Thoracic aorta (tissue), 2 donors: ENCODE measurements around the gene RINT1. TPM values are rescaled to one million over a fixed set of nuclear protein-coding genes. Genes with fewer than 3 reads are reported as not detected.

Experiments
- ATAC-seq: fragments of 150-250 bp; one replicate; pipeline ENCODE4 v1.8.0; 2017; ENCODE audit warnings: low read depth; ENCODE audit not compliant: insufficient number of reproducible peaks, low FRiP score
- DNase-seq: peaks from one replicate; pipeline ENCODE4 v3.0.0-alpha.2; 2020; ENCODE audit warnings: low spot score
- H3K27ac ChIP-seq, 2 donors: fragments of 200-600 bp; sonication (generic); 1 replicate in 1 of 2; 2 replicates in 1 of 2; pipeline ENCODE4 v1.5.1; 2016; ENCODE audit warnings: mild to moderate bottlenecking in 2 of 2, moderate library complexity in 2 of 2
- H3K27me3 ChIP-seq: fragments of 200-600 bp; sonication (generic); replicated peaks from 2 replicates; pipeline ENCODE4 v1.6.0; 2016; ENCODE audit warnings: mild to moderate bottlenecking; ENCODE audit not compliant: insufficient read depth
- H3K36me3 ChIP-seq: fragments of 200-600 bp; sonication (generic); one replicate; pipeline ENCODE4 v1.5.1; 2016
- H3K4me1 ChIP-seq, 2 donors: fragments of 200-600 bp; sonication (generic); 1 replicate in 1 of 2; 2 replicates in 1 of 2; pipeline versions ENCODE4 v1.5.1 to v1.6.0; 2016; ENCODE audit warnings: low read depth in 2 of 2, mild to moderate bottlenecking in 1 of 2; ENCODE audit not compliant: control insufficient read depth in 1 of 2
- H3K4me3 ChIP-seq: fragments of 200-600 bp; sonication (generic); 2 replicates; pipeline ENCODE4 v1.5.1; 2016; ENCODE audit warnings: mild to moderate bottlenecking
- H3K9me3 ChIP-seq: fragments of 200-600 bp; sonication (generic); 2 replicates; pipeline ENCODE4 v1.5.1; 2016
- CTCF ChIP-seq: fragments of 200-600 bp; sonication (generic); IDR thresholded peaks from one replicate; pipeline ENCODE4 v1.5.1; 2019; ENCODE audit warnings: antibody characterized with exemption
- total RNA-seq, 2 donors: library from RNA; depleted of rRNA; stranded (reverse); fragments of >200 nt; gene quantifications; one replicate each; pipeline versions ENCODE4 v1.1.0 to v1.2.3, GENCODE V29; 2016

Gene RINT1
- total RNA-seq, 2 donors from 2014 or later: 20.2 to 25.2 TPM

- TF ChIP-seq CTCF: no peak
- Histone ChIP-seq H3K9me3 (no peaks in the 10 kb centered on the region), H3K4me3 (no peak overlapping the region), H3K27ac (no peak overlapping the region), H3K27me3 (no peaks in the 10 kb centered on the region), H3K4me1 (no peaks in the 10 kb centered on the region), H3K36me3 (peaks cover 10% of the 10 kb centered on the region)
- no peak for ATAC-seq
- no peak for DNase-seq
Observed at GRCh38 chr7:105571891-105572290, 39.9 kb downstream of the RINT1 start.

- no peak for ATAC-seq
- Histone ChIP-seq H3K9me3 (no peaks in the 10 kb centered on the region), H3K4me3 (no peak overlapping the region), H3K27me3 (no peaks in the 10 kb centered on the region), H3K27ac (no peak overlapping the region), H3K4me1 (peaks cover 0 to 8% of the 10 kb centered on the region in 2 donors), H3K36me3 (no peaks in the 10 kb centered on the region)
- no peak for DNase-seq
- no peak for TF ChIP-seq CTCF
Observed at GRCh38 chr7:105577251-105577650, 45.2 kb downstream of the RINT1 start.

GRCh38 chr7:105578496-105578895 is 46.5 kb downstream of the RINT1 start:
- DNase-seq (no peak), ATAC-seq (no peak)
- peaks cover 0 to 8% of the 10 kb centered on the region in 2 donors for H3K4me1 ChIP-seq
- H3K27ac ChIP-seq: no peak overlapping the region
- no peaks in the 10 kb centered on the region for H3K27me3 ChIP-seq
- no peaks in the 10 kb centered on the region for H3K9me3 ChIP-seq
- TF ChIP-seq CTCF: no peak
- H3K36me3 ChIP-seq: no peaks in the 10 kb centered on the region
- no peak overlapping the region for H3K4me3 ChIP-seq

GRCh38 chr7:105580022-105580740 is 48.2 kb downstream of the RINT1 start:
- ATAC-seq (no peak), DNase-seq (no peak)
- Histone ChIP-seq H3K4me3 (no peak overlapping the region), H3K27ac (no peak overlapping the region), H3K36me3 (no peaks in the 10 kb centered on the region), H3K9me3 (no peaks in the 10 kb centered on the region), H3K27me3 (no peaks in the 10 kb centered on the region), H3K4me1 (peaks cover 0 to 8% of the 10 kb centered on the region in 2 donors)
- no peak for TF ChIP-seq CTCF

- no peaks in the 10 kb centered on the region for H3K27me3 ChIP-seq
- no peaks in the 10 kb centered on the region for H3K9me3 ChIP-seq
- H3K4me1 ChIP-seq: peaks cover 0 to 8% of the 10 kb centered on the region in 2 donors
- ATAC-seq (no peak), DNase-seq (no peak)
- H3K36me3 ChIP-seq: no peaks in the 10 kb centered on the region
- H3K27ac ChIP-seq: no peak within 1 kb of the TSS
- no peak for TF ChIP-seq CTCF
- peak within 1 kb of the TSS; percentile 47 for H3K4me3 ChIP-seq
Observed at GRCh38 chr7:105581066-105581811, 49.2 kb downstream of the RINT1 start, which contains the start of gene EFCAB10. EFCAB10 (minus strand) TSS chr7:105581493; CDS start chr7:105581463, 30 bp downstream.
